ENCODE measurements around the gene UTP14C. TPM values are rescaled to one million over a fixed set of nuclear protein-coding genes. Genes with fewer than 3 reads are reported as not detected.
"Not testable (repeated sequence)": the region's sequence is repeated elsewhere in the genome, so short reads cannot be mapped to it uniquely, and the experiment has no call there.

Gene UTP14C
- total RNA-seq, 6 donors from 2014 or later, result 8.9 to 26.7 (median 17.4) TPM

DNA sequence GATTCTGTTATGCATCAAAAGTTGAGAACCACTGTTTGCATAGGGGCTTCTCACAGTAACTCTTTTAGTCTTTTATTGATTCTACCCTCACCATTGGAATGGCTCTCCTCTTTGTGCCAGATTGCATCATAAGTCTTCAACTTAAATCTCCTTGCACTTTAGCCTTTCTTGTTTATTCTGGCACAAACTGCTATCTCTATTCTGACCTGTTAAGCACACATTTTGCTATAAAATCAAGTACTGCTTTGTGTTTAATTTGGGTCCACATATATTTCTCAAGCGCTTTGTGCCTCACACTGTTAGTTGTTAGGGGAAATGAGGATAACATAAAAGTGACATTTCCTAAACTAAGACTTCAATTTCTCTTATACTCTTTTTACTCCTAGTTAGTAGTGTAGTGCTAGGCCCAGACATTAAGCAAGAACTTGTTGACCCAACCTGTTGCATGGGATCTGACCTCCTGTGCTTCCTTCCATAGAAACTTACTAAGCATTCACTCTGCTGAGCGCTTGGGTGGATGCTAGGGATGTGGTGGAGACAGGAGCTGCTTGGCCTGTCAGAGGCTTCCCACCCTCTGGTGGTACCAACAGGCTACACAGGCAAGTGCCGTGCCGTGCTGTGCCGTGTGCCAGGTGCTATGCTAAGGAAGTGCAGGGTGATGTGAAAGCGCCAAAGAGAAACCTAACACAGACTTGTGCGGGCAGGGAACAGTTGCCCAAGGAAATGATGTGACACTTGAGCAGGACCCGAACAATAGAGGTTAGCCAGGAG, 1.2 kb downstream of the UTP14C start:
- no peak for TF ChIP-seq EP300 (IDR thresholded peaks at IDR 0.05)
- TF ChIP-seq POLR2AphosphoS5 (IDR thresholded peaks at IDR 0.05), result no peak
- TF ChIP-seq, protein P1, sequence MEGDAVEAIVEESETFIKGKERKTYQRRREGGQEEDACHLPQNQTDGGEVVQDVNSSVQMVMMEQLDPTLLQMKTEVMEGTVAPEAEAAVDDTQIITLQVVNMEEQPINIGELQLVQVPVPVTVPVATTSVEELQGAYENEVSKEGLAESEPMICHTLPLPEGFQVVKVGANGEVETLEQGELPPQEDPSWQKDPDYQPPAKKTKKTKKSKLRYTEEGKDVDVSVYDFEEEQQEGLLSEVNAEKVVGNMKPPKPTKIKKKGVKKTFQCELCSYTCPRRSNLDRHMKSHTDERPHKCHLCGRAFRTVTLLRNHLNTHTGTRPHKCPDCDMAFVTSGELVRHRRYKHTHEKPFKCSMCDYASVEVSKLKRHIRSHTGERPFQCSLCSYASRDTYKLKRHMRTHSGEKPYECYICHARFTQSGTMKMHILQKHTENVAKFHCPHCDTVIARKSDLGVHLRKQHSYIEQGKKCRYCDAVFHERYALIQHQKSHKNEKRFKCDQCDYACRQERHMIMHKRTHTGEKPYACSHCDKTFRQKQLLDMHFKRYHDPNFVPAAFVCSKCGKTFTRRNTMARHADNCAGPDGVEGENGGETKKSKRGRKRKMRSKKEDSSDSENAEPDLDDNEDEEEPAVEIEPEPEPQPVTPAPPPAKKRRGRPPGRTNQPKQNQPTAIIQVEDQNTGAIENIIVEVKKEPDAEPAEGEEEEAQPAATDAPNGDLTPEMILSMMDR (IDR thresholded peaks at IDR 0.05), result no peak
- TF ChIP-seq POLR2A (IDR thresholded peaks at IDR 0.05), result no peak
- no peaks in the 10 kb centered on the region for H3K27me3 ChIP-seq
- WGBS, 2 donors, result 79 to 81% methylated on average over 8 of the region's 8 CpGs
- no peaks in the 10 kb centered on the region for H3K9me3 ChIP-seq
- H3K4me1 ChIP-seq, result peaks cover 0 to 20% (median 2%) of the 10 kb centered on the region in 4 donors
- no peak overlapping the region for H3K4me3 ChIP-seq
- no peak overlapping the region for H3K27ac ChIP-seq
- peaks cover 0 to 69% (median 13%) of the 10 kb centered on the region in 4 donors for H3K36me3 ChIP-seq
- ATAC-seq (ENCODE audit: low FRiP score in 2 of 2) (peak in 1 of 2 donors; percentile 51), DNase-seq (peak; percentile 23 to 30)

DNA sequence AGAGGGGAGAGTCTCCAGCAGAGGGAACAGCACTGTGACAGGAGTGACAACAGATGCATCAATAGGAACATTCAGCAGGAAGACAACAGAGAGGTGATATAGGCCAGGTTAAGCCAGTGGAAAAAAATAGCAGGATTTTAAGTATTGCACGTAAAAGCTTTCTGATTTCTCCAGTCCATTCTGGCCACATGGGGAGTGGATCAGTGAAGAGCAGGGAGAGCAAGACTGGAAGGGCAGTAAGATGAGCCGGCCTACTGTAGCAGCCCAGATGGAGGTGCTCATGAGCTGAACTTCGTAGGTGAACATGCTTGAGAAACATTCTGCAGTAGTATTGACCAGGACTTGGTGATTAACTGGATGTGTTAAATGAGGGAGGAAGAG, 1.7 kb downstream of the UTP14C start:
- ATAC-seq (ENCODE audit: low FRiP score in 2 of 2), result no peak
- H3K36me3 ChIP-seq, result peaks cover 0 to 66% (median 13%) of the 10 kb centered on the region in 4 donors
- WGBS, 2 donors, result 89 to 92% methylated on average over 3 of the region's 3 CpGs

DNA sequence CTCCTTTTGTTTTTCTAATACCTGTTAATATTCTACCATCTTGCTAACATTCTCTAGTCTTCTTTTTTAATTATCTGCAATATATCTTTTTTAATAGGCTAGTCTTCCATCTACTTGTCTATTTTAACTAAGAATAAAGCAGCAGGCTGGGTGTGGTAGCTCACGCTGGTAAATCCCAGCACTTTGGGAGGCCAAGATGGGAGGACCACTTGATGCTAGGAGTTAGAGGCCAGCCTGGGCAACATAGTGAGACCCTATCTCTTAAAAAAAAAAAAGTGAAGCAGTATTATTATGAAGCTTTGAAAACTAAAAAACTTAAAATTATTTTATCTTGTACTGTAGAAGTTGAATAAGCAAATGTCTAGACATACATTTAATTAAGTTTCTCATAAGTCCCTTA, 3.3 kb downstream of the UTP14C start:
- ATAC-seq (ENCODE audit: low FRiP score in 2 of 2) (no peak), DNase-seq (no peak)
- TF ChIP-seq POLR2A (IDR thresholded peaks at IDR 0.05) (no peak), POLR2AphosphoS5 (IDR thresholded peaks at IDR 0.05) (no peak), EP300 (IDR thresholded peaks at IDR 0.05) (no peak)
- TF ChIP-seq, protein P1 (IDR thresholded peaks at IDR 0.05), result no peak
- WGBS, 2 donors, result 96 to 97% methylated on average over 1 of the region's 1 CpG
- Histone ChIP-seq H3K36me3 (peaks cover 0 to 57% (median 9%) of the 10 kb centered on the region in 4 donors), H3K4me1 (peaks cover 0 to 20% (median 2%) of the 10 kb centered on the region in 4 donors), H3K27me3 (no peaks in the 10 kb centered on the region), H3K27ac (no peak overlapping the region), H3K9me3 (no peaks in the 10 kb centered on the region), H3K4me3 (no peak overlapping the region)

More for the DNA sequence above, 1.7 kb downstream of the UTP14C start:
- H3K4me3 ChIP-seq, result no peak overlapping the region
- TF ChIP-seq, protein P1 (IDR thresholded peaks at IDR 0.05), result no peak
- no peak for TF ChIP-seq EP300 (IDR thresholded peaks at IDR 0.05)
- no peak for TF ChIP-seq POLR2AphosphoS5 (IDR thresholded peaks at IDR 0.05)
- no peak for TF ChIP-seq POLR2A (IDR thresholded peaks at IDR 0.05)
- H3K27me3 ChIP-seq, result no peaks in the 10 kb centered on the region
- no peak for DNase-seq
- peaks cover 0 to 20% (median 2%) of the 10 kb centered on the region in 4 donors for H3K4me1 ChIP-seq
- H3K9me3 ChIP-seq, result no peaks in the 10 kb centered on the region
- H3K27ac ChIP-seq, result no peak overlapping the region

DNA sequence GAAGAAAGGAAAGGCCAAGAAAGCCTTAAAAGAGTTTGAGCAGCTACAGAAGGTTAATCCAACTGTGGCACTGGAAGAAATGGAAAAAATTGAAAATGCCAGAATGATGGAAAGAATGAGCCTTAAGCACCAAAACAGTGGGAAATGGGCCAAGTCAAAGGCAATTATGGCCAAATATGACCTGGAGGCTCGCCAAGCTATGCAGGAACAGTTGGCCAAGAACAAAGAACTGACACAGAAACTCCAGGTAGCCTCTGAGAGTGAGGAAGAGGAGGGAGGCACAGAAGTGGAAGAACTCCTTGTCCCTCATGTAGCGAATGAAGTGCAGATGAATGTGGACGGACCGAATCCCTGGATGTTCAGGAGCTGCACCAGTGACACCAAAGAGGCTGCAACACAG, 5.1 kb downstream of the UTP14C start:
- TF ChIP-seq, protein P1 (IDR thresholded peaks at IDR 0.05), result no peak
- TF ChIP-seq EP300 (IDR thresholded peaks at IDR 0.05) (no peak), POLR2AphosphoS5 (IDR thresholded peaks at IDR 0.05) (no peak), POLR2A (IDR thresholded peaks at IDR 0.05) (no peak)
- DNase-seq (no peak), ATAC-seq (ENCODE audit: low FRiP score in 2 of 2) (no peak)
- no peak overlapping the region for H3K27ac ChIP-seq
- H3K4me3 ChIP-seq, result no peak overlapping the region
- H3K4me1 ChIP-seq, result peaks cover 0 to 20% (median 2%) of the 10 kb centered on the region in 4 donors
- WGBS, 2 donors, result 80 to 81% methylated on average over 4 of the region's 4 CpGs
- H3K36me3 ChIP-seq, result peaks cover 0 to 40% (median 5%) of the 10 kb centered on the region in 4 donors
- no peaks in the 10 kb centered on the region for H3K27me3 ChIP-seq
- no peaks in the 10 kb centered on the region for H3K9me3 ChIP-seq

DNA sequence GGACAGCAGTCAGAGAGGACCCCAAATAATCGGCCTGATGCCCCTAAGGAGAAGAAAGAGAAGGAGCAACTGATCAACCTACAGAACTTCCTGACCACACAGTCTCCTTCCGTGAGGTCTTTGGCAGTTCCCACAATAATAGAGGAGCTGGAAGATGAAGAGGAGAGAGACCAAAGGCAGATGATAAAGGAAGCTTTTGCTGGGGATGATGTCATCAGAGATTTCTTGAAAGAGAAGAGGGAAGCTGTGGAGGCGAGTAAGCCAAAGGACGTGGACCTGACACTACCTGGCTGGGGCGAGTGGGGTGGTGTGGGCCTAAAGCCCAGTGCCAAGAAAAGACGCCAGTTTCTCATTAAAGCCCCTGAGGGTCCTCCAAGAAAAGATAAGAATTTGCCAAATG, 5.9 kb downstream of the UTP14C start:
- DNase-seq; H3K9me3 ChIP-seq; H3K27ac ChIP-seq; ATAC-seq (ENCODE audit: low FRiP score in 2 of 2); H3K27me3 ChIP-seq; H3K4me3 ChIP-seq: not testable (repeated sequence)
- Histone ChIP-seq H3K36me3 (peaks cover 0 to 34% (median 3%) of the 10 kb centered on the region in 4 donors), H3K4me1 (peaks cover 0 to 17% (median 2%) of the 10 kb centered on the region in 4 donors)
- WGBS, 2 donors, result 95 to 96% methylated on average over 6 of the region's 6 CpGs
